ENCODE results near the gene EFHC1. TPM values are rescaled to one million over a fixed set of nuclear protein-coding genes. Genes with fewer than 3 reads are reported as not detected.

Gene EFHC1
- total RNA-seq, 4 donors from 2014 or later = 10.2 to 33.0 (median 20.8) TPM

GRCh38 chr6:52536424-52536916, 116.3 kb downstream of the EFHC1 start:
- ATAC-seq (ENCODE audit: low FRiP score) (no peak), DNase-seq (ENCODE audit: low spot score) (no peak)
- no peak for TF ChIP-seq CTCF (IDR thresholded peaks at IDR 0.05)

GRCh38 chr6:52537001-52537753, 117.0 kb downstream of the EFHC1 start:
- ATAC-seq (ENCODE audit: low FRiP score) = no peak
- no peak for DNase-seq (ENCODE audit: low spot score)
- no peak for TF ChIP-seq CTCF (IDR thresholded peaks at IDR 0.05)

- DNase-seq (ENCODE audit: low spot score) (no peak), ATAC-seq (ENCODE audit: low FRiP score) (no peak)
- no peak for TF ChIP-seq CTCF (IDR thresholded peaks at IDR 0.05)
Measured at GRCh38 chr6:52538252-52538900, 118.2 kb downstream of the EFHC1 start.

GRCh38 chr6:52538901-52539354, 118.8 kb downstream of the EFHC1 start:
- TF ChIP-seq CTCF (IDR thresholded peaks at IDR 0.05) = no peak
- DNase-seq (ENCODE audit: low spot score) = no peak
- ATAC-seq (ENCODE audit: low FRiP score) = no peak

GRCh38 chr6:52539607-52540006, 119.5 kb downstream of the EFHC1 start:
- ATAC-seq (ENCODE audit: low FRiP score) (no peak), DNase-seq (ENCODE audit: low spot score) (no peak)
- TF ChIP-seq CTCF (IDR thresholded peaks at IDR 0.05) = no peak

- ATAC-seq (ENCODE audit: low FRiP score) (no peak), DNase-seq (ENCODE audit: low spot score) (no peak)
- no peak for TF ChIP-seq CTCF (IDR thresholded peaks at IDR 0.05)
Measured at GRCh38 chr6:52540286-52540902, 120.3 kb downstream of the EFHC1 start.

Data from omental fat pad (tissue), 4 donors.